ENCODE data around the gene MYBPC2.

DNA sequence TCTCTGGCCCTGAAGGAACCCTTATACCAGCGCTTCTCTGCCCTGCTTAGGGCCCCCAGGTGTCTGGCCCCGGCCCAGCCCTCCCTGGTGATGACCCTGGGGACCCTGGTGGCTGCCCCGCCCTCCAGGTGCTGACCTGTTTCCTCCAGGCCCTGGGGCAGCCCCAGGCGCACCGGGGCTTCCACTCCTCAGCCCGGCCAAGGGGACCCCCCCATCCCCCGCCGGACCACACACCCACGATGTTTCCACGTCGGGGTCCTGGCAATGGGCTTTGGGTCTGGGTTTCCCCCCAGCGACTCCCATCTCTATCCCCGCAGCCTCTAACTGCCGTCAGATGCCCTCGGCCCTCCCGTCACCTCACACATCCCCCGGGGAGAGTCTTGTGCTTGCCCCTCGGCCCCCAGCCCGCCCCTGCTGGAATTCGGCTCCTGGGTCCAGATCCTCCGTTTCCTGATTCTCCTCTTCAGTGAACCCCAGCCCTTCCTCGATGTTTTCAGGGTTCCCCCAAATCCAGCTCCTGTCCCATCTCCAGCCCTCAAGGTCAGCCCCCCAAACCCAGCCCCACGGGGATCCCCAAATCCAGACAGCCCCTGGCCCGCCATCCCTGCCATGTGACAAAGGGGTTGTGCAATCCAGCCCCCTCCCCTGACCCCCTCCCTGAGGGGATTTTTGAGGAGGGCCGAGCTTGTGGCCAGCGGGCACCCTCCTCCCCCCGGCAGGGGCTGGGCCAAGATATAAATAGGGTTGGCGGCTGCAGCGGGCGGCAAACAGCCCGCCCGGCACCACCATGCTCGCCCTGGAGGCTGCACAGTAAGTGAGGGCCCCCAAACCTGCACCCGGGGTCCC lies 14.3 kb upstream of the MYBPC2 start, which contains the start of gene SPIB:
- TF ChIP-seq CTCF (IDR thresholded peaks at IDR 0.05; ENCODE audit: insufficient read depth, low read depth, low read length) (no peak), EZH2 (IDR thresholded peaks at IDR 0.05; ENCODE audit: insufficient read depth, low read length) (no peak)
